Activated T-cell treated with anti-CD3 and anti-CD28 coated beads, Interleukin-2, amount 50 U/mL, for 24 hours (primary cell): Measurements from ENCODE around the gene CDH3.
"Not testable (repeated sequence)": the region's sequence is repeated elsewhere in the genome, so short reads cannot be mapped to it uniquely, and the experiment has no call there.

Source experiments
- DNase-seq: peaks from one replicate; pipeline ENCODE4 v3.0.0-alpha.2; 2020
- H3K27ac Mint-ChIP-seq: 2 replicates; pipeline ENCODE4 v1.8.0; 2020; ENCODE audit warnings: mild to moderate bottlenecking, mixed read lengths
- H3K27me3 Mint-ChIP-seq: 2 replicates; pipeline ENCODE4 v1.8.0; 2020; ENCODE audit warnings: mixed read lengths
- H3K36me3 Mint-ChIP-seq: 2 replicates; pipeline ENCODE4 v1.8.0; 2020; ENCODE audit warnings: low read depth, mixed read lengths
- H3K4me1 Mint-ChIP-seq: 2 replicates; pipeline ENCODE4 v1.8.0; 2020; ENCODE audit warnings: low read depth, mixed read lengths
- H3K4me3 Mint-ChIP-seq: 2 replicates; pipeline ENCODE4 v1.8.0; 2020; ENCODE audit warnings: mild to moderate bottlenecking, moderate library complexity, mixed read lengths
- H3K9me3 Mint-ChIP-seq: 2 replicates; pipeline ENCODE4 v1.8.0; 2020; ENCODE audit warnings: mixed read lengths

CDH3 gene

GRCh38 chr16:68704232-68704867 lies 59.2 kb downstream of the CDH3 start:
- Mint-ChIP-seq H3K4me1 (peaks cover 5% of the 10 kb centered on the region), H3K27ac (no peak overlapping the region), H3K4me3 (no peak overlapping the region), H3K9me3 (no peaks in the 10 kb centered on the region), H3K27me3 (peaks cover 3% of the 10 kb centered on the region), H3K36me3 (no peaks in the 10 kb centered on the region)
- peak; percentile 81 for DNase-seq

- no peak overlapping the region for H3K27ac Mint-ChIP-seq
- peaks cover 19% of the 10 kb centered on the region for H3K27me3 Mint-ChIP-seq
- no peaks in the 10 kb centered on the region for H3K9me3 Mint-ChIP-seq
- H3K4me1 Mint-ChIP-seq: peaks cover 13% of the 10 kb centered on the region
- H3K4me3 Mint-ChIP-seq: no peak overlapping the region
- no peaks in the 10 kb centered on the region for H3K36me3 Mint-ChIP-seq
- DNase-seq: no peak
Measured at GRCh38 chr16:68707340-68708152, 62.4 kb downstream of the CDH3 start.

- peaks cover 24% of the 10 kb centered on the region for H3K27me3 Mint-ChIP-seq
- H3K4me1 Mint-ChIP-seq: peaks cover 8% of the 10 kb centered on the region
- no peak overlapping the region for H3K4me3 Mint-ChIP-seq
- no peak for DNase-seq
- no peaks in the 10 kb centered on the region for H3K36me3 Mint-ChIP-seq
- no peak overlapping the region for H3K27ac Mint-ChIP-seq
- no peaks in the 10 kb centered on the region for H3K9me3 Mint-ChIP-seq
Measured at GRCh38 chr16:68710211-68710610, 65.1 kb downstream of the CDH3 start.

DNA sequence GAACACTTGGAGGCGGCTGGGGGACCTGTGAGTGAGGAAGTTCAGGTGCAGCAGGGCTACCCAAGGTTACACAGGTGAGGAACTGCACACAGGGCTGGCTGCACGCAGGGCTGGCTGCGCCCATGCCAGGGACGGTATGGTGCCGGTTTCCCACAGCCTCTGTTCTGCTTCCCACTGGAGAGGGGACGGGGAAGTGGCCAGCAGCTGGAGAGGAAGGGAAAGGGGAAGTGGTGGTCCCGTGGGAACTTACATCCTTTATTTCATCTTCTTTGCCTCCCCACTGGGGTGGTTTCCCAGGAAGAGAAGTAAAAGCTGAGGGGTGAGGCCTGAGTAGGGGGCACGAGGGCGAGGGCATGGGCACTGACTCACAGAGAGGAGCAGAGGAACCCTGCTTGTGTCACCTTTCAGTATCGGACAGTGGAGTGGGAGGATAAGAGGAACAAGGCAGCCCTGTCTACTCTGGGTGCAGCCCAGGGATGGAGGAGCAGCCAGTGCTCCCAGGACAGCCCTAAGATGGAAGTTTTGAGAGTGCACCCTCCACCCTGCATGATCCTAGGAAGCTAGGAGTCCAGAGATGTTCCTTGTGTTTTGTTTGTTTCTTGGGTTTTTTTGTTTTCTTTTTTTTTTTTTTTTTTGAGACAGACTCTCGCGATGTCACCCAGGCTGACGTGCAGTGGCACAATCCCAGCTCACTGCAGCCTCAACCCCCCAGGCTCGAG lies 66.5 kb downstream of the CDH3 start:
- H3K9me3 Mint-ChIP-seq: no peaks in the 10 kb centered on the region
- H3K27ac Mint-ChIP-seq: peak overlapping the region; percentile 47
- peaks cover 8% of the 10 kb centered on the region for H3K4me1 Mint-ChIP-seq
- peak overlapping the region; percentile 8 for H3K4me3 Mint-ChIP-seq
- no peak for DNase-seq
- peaks cover 24% of the 10 kb centered on the region for H3K27me3 Mint-ChIP-seq
- no peaks in the 10 kb centered on the region for H3K36me3 Mint-ChIP-seq

GRCh38 chr16:68713361-68713760 lies 68.3 kb downstream of the CDH3 start:
- no peak for DNase-seq
- Mint-ChIP-seq H3K27me3 (peaks cover 24% of the 10 kb centered on the region), H3K9me3 (no peaks in the 10 kb centered on the region), H3K4me1 (peaks cover 8% of the 10 kb centered on the region), H3K27ac (no peak overlapping the region), H3K4me3 (no peak overlapping the region), H3K36me3 (no peaks in the 10 kb centered on the region)

DNA sequence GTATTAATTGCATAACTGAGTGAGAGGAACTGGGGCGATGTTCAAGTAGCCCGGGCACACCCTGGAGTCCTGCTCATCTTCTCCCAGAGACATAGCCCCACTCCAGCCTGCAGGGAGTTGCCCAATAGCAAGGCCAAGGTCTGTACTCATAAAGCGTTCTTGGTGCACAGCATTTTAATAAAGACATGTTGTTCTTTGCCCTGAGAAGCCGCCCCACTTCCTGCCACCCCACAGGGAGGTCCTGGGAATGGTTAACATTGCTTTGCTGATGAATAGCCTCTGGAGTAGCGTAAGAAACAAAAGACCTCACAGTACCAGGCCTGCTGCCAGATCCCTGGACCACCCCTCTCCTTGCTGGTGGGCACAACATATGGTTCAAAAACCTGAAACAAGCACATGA lies 70.4 kb downstream of the CDH3 start:
- Mint-ChIP-seq H3K27me3 (peaks cover 16% of the 10 kb centered on the region), H3K9me3 (peaks cover 2% of the 10 kb centered on the region), H3K4me3 (no peak overlapping the region), H3K4me1 (peaks cover 19% of the 10 kb centered on the region), H3K27ac (no peak overlapping the region), H3K36me3 (no peaks in the 10 kb centered on the region)
- no peak for DNase-seq

DNA sequence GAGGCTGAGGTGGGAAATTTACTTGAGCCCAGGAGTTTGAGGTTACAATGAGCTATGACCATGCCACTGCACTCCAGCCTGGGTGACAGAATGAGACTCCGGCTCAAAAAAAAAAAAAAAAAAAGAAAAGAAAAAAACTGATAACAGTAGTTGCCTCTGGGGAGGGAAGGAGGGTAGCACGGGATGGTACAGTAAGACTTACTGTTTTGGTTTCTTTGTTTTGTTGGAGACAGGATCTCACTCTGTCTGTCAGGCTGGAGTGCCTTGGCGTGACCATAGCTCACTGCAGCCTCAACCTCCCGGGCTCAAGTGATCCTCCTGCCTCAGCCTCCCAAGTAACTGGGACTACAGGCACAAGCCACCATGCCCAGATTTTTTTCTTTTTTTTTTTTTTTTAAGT lies 71.4 kb downstream of the CDH3 start:
- H3K4me3 Mint-ChIP-seq, H3K9me3 Mint-ChIP-seq, H3K36me3 Mint-ChIP-seq, DNase-seq, H3K27ac Mint-ChIP-seq: not testable (repeated sequence)
- Mint-ChIP-seq H3K4me1 (peaks cover 18% of the 10 kb centered on the region), H3K27me3 (peaks cover 10% of the 10 kb centered on the region)

- Mint-ChIP-seq H3K27ac (no peak overlapping the region), H3K27me3 (peaks cover 8% of the 10 kb centered on the region), H3K9me3 (peaks cover 2% of the 10 kb centered on the region), H3K4me3 (no peak overlapping the region), H3K36me3 (no peaks in the 10 kb centered on the region), H3K4me1 (peaks cover 16% of the 10 kb centered on the region)
- no peak for DNase-seq
Measured at GRCh38 chr16:68717684-68718083, 72.6 kb downstream of the CDH3 start.

DNA sequence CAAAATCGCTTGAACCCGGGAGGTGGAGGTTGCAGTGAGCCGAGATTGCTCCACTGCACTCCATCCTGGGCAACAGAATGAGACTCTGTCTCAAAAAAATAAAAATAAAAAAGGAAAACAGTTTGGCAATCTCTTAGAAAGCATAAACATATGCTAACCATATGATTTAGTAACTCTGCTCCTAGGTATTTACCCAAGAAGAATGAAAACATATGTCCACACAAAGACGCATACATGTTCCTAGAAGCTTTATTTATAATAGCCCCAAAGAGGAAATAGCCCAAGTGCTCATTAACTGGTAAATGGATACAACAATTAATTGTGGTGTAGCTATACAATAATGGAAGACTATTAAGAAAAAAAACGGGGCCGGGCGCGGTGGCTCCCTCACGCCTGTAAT lies 73.5 kb downstream of the CDH3 start:
- peaks cover 2% of the 10 kb centered on the region for H3K9me3 Mint-ChIP-seq

DNA sequence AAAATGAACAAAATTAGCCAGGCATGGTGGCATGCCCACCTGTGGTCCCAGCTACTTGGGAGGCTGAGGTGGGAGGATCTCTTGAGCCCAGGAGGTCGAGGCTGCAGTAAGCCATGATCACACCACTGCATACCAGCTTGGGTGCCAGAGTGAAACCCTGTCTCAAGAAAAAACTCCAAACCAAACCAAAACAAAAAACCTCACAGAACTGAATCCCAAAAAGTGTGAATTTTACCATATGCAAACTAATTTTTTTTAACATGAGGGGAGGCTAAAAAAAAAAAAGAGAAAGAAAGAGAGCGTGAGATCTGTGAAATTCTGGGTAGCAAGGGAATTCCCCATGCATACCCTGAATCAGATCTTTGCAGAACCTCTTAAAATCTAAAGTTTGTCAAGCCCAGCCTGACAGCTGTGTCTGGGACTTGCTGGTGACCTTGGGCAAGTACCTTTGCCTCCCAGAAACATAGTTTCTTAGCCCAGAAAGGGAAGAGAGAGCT lies 74.9 kb downstream of the CDH3 start:
- peak overlapping the region; percentile 80 for H3K27ac Mint-ChIP-seq
- no peak for DNase-seq
- no peaks in the 10 kb centered on the region for H3K27me3 Mint-ChIP-seq
- no peak overlapping the region for H3K4me3 Mint-ChIP-seq
- H3K36me3 Mint-ChIP-seq: no peaks in the 10 kb centered on the region
- peaks cover 2% of the 10 kb centered on the region for H3K9me3 Mint-ChIP-seq
- H3K4me1 Mint-ChIP-seq: peaks cover 16% of the 10 kb centered on the region

More for the DNA sequence above, 73.5 kb downstream of the CDH3 start:
- Mint-ChIP-seq H3K4me3 (no peak overlapping the region), H3K4me1 (peaks cover 16% of the 10 kb centered on the region), H3K36me3 (no peaks in the 10 kb centered on the region), H3K27me3 (peaks cover 1% of the 10 kb centered on the region), H3K27ac (no peak overlapping the region)
- no peak for DNase-seq

DNA sequence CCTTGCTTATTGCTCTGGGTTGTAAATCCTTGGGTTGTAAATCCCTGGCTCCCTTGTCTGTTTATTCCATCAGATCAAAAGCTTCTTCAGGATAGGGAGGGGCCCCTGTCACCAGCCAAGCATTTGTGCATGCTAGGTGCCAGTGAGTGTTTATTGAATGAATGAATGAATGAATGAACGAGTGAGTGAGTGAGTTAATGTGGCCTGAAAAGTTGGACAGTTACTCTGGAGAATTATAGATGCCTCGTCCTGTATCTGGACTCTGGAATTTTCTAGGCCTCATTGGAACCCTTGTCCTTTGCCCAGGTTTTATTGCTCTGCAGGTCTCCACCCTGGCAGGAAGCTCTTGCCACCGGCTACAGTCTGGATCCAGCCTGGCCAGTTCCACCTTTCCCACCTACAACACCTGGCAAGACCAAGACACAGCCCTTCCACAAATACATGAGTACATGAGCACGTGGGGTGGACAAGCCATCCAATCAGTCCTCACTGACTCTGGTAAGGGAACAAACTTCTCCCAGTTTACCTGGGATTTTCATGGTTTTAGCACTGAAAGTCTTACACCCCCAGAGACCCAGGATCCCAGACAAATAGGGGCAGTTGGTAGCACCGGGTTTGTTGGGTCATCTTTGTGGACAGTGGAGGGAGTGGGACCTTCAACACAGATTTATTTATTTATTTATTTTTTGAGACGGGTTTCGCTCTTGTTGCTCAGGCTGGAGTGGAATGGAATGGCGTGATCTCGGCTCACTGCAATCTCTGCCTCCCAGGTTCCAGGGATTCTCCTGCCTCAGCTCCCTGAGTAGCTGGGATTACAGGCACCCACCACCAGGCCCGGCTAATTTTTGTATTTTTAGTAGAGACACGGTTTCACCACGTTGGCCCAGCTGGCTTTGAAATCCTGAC lies 77.3 kb downstream of the CDH3 start:
- Mint-ChIP-seq H3K27me3 (no peaks in the 10 kb centered on the region), H3K4me1 (peaks cover 16% of the 10 kb centered on the region), H3K4me3 (no peak overlapping the region), H3K36me3 (no peaks in the 10 kb centered on the region), H3K27ac (no peak overlapping the region), H3K9me3 (peaks cover 2% of the 10 kb centered on the region)
- no peak for DNase-seq

GRCh38 chr16:68724797-68725196 lies 79.7 kb downstream of the CDH3 start:
- Mint-ChIP-seq H3K4me3 (no peak overlapping the region), H3K4me1 (peaks cover 13% of the 10 kb centered on the region), H3K36me3 (no peaks in the 10 kb centered on the region)

DNA sequence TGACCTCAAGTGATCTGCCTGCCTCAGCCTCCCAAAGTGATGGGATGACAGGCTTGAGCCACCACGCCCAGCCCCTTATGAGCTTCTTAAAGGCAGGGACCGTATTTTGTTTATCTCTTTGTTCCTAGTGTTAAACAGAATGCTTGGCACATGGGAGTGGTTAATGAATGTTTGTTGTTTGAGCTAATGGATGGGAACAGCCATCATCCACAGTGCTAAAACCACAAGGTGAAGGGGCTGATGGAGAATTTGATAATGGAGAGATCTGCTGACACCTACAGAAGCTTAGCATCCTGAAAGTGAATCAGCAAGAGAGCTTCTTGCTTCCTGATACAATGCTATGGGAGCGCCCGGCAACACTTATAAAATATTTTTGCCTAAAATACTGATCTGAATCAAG lies 83.4 kb downstream of the CDH3 start:
- H3K4me1 Mint-ChIP-seq: no peaks in the 10 kb centered on the region

More at GRCh38 chr16:68724797-68725196, 79.7 kb downstream of the CDH3 start:
- no peaks in the 10 kb centered on the region for H3K9me3 Mint-ChIP-seq
- DNase-seq: no peak
- peaks cover 10% of the 10 kb centered on the region for H3K27me3 Mint-ChIP-seq
- no peak overlapping the region for H3K27ac Mint-ChIP-seq

GRCh38 chr16:68731637-68732036 lies 86.5 kb downstream of the CDH3 start:
- H3K4me3 Mint-ChIP-seq: no peak overlapping the region
- H3K9me3 Mint-ChIP-seq: no peaks in the 10 kb centered on the region
- peaks cover 46% of the 10 kb centered on the region for H3K27me3 Mint-ChIP-seq
- no peak overlapping the region for H3K27ac Mint-ChIP-seq
- DNase-seq: no peak
- H3K36me3 Mint-ChIP-seq: no peaks in the 10 kb centered on the region
- no peaks in the 10 kb centered on the region for H3K4me1 Mint-ChIP-seq

More for the DNA sequence above, 83.4 kb downstream of the CDH3 start:
- no peak overlapping the region for H3K27ac Mint-ChIP-seq
- no peaks in the 10 kb centered on the region for H3K36me3 Mint-ChIP-seq
- DNase-seq: no peak
- H3K4me3 Mint-ChIP-seq: no peak overlapping the region
- no peaks in the 10 kb centered on the region for H3K9me3 Mint-ChIP-seq
- H3K27me3 Mint-ChIP-seq: peaks cover 21% of the 10 kb centered on the region
